ENCODE data around the gene VPREB3.

DNA sequence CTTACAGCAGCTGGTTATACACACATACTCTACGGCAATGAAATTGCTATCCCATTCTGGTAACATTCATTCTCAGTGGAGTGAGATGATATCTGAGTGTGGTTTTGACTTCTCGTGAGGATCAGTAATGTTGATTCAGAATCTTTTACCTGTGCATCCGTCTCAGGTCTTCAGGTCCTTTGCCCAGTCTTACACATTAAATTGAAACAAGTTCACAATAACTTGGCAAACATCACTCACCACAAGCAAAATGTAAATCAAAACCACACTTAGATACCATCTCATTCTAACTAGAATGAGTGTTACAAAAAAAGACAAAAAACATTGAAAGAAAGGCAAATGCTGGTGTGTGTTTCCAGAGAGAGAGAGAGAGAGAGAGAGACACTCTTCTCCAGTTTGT, 49.4 kb downstream of the VPREB3 start:
- TF ChIP-seq ATF3 (IDR thresholded peaks at IDR 0.05; ENCODE audit: insufficient read depth, low read depth, low read length), result no peak
- no peak for TF ChIP-seq POLR2A (IDR thresholded peaks at IDR 0.05; ENCODE audit: control extremely low read depth in 1 of 2, low read depth in 2 of 2, low read length in 2 of 2)
- TF ChIP-seq, protein P1, sequence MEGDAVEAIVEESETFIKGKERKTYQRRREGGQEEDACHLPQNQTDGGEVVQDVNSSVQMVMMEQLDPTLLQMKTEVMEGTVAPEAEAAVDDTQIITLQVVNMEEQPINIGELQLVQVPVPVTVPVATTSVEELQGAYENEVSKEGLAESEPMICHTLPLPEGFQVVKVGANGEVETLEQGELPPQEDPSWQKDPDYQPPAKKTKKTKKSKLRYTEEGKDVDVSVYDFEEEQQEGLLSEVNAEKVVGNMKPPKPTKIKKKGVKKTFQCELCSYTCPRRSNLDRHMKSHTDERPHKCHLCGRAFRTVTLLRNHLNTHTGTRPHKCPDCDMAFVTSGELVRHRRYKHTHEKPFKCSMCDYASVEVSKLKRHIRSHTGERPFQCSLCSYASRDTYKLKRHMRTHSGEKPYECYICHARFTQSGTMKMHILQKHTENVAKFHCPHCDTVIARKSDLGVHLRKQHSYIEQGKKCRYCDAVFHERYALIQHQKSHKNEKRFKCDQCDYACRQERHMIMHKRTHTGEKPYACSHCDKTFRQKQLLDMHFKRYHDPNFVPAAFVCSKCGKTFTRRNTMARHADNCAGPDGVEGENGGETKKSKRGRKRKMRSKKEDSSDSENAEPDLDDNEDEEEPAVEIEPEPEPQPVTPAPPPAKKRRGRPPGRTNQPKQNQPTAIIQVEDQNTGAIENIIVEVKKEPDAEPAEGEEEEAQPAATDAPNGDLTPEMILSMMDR (IDR thresholded peaks at IDR 0.05; ENCODE audit: control extremely low read depth in 1 of 3, insufficient read depth in 1 of 3, low read depth in 1 of 3, low read length in 3 of 3), result no peak
- TF ChIP-seq YY1 (IDR thresholded peaks at IDR 0.05; ENCODE audit: low read depth, low read length), result no peak
- TF ChIP-seq EZH2 (IDR thresholded peaks at IDR 0.05; ENCODE audit: low read depth, low read length, severe bottlenecking), result no peak
- TF ChIP-seq TEAD4 (IDR thresholded peaks at IDR 0.05; ENCODE audit: low read depth, low read length), result no peak
- TF ChIP-seq SRF (IDR thresholded peaks at IDR 0.05; ENCODE audit: low read depth, low read length), result no peak
- TF ChIP-seq, protein P2, sequence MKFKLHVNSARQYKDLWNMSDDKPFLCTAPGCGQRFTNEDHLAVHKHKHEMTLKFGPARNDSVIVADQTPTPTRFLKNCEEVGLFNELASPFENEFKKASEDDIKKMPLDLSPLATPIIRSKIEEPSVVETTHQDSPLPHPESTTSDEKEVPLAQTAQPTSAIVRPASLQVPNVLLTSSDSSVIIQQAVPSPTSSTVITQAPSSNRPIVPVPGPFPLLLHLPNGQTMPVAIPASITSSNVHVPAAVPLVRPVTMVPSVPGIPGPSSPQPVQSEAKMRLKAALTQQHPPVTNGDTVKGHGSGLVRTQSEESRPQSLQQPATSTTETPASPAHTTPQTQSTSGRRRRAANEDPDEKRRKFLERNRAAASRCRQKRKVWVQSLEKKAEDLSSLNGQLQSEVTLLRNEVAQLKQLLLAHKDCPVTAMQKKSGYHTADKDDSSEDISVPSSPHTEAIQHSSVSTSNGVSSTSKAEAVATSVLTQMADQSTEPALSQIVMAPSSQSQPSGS (IDR thresholded peaks at IDR 0.05; ENCODE audit: low read length), result no peak
- no peak for TF ChIP-seq MAFK (IDR thresholded peaks at IDR 0.05; ENCODE audit: low read depth, low read length)
- no peak for TF ChIP-seq CHD2 (IDR thresholded peaks at IDR 0.05; ENCODE audit: low read length)
- no peak for TF ChIP-seq POLR2AphosphoS5 (IDR thresholded peaks at IDR 0.05; ENCODE audit: low read depth, low read length)
